ENCODE results near the gene XYLB. TPM values are rescaled to one million over a fixed set of nuclear protein-coding genes. Genes with fewer than 3 reads are reported as not detected.
A peak's percentile ranks its signal among the peaks of the same experiment; 100 is the strongest.
"Not testable (repeated sequence)": the region's sequence is repeated elsewhere in the genome, so short reads cannot be mapped to it uniquely, and the experiment has no call there.

XYLB gene
- 10 to 100 TPM in 2 of 4 donors, 1 to 10 TPM in 2; 9.3 to 11.0 (median 10.0) TPM for polyA plus RNA-seq (ENCODE audit: insufficient read length in 4 of 4)

DNA sequence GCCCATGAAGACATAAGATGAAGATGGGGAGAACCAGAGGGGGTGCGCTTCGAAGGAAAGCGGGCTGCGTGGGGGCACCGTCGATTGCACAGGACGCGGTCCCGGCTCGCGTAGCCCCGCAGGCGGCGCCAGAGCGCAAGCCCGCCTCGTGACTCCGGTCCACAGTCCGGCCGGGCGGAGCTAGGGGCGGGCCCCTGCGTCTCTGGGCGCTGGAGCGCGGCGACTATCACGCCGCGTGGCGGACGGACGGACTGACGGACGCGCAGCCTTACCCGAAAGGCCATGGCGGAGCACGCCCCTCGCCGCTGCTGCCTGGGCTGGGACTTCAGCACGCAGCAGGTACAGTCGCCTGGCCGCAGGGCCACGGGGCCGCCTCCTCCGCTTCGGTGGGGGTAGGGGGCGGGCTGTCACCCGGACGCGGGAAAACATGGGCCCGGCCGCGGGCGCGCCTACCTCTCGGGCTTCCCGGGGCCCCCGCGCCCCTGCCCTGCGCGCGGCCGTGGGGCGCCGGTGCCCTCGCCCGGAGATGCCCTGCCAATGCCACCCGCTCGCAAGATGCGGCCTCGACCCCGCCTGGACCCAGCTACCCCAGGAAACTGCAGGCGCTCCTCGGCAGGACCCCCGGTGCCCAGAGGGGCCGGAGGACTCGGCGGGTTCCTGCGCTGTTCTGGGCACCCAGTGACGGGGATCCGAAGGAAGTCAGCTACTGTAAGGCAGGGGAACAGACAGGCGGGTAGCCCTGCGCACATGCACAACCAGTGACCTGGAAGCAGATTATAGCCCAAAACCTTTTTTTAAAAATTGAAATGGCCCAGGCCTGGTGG is at the start of gene XYLB:
Gene XYLB, plus strand, starts transcription at position 199 of the 824 bp plus-strand sequence. Its CDS starts 84 bp downstream, at position 283.
- peak; percentile 48 to 76 (median 64) for DNase-seq (ENCODE audit: low read depth in 4 of 4, low spot score in 3 of 4)

DNA sequence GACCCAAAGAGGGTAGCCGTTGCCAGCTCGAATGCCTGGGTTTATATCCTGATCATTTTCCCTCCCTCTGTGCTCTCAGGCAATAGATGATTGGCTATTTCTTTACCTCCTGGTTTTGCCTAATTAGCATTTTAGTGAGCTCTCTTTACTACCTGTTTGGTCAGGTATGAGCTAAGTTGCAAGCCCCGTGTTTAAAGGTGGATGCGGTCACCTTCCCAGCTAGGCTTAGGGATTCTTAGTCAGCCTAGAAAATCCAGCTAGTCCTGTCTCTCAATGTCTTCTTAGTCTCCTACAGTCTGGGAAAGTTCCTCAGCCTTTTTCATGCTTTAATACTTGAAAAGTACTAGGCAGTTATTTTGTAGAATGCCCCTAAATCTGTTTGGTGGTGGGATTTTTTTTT is 49.5 kb upstream of the XYLB start:
- DNase-seq (ENCODE audit: low read depth in 4 of 4, low spot score in 3 of 4), result not testable (repeated sequence)

- DNase-seq (ENCODE audit: low read depth in 4 of 4, low spot score in 3 of 4), result no peak
These were observed 49.0 kb upstream of the XYLB start for GRCh38 chr3:38297537-38297936.

DNA sequence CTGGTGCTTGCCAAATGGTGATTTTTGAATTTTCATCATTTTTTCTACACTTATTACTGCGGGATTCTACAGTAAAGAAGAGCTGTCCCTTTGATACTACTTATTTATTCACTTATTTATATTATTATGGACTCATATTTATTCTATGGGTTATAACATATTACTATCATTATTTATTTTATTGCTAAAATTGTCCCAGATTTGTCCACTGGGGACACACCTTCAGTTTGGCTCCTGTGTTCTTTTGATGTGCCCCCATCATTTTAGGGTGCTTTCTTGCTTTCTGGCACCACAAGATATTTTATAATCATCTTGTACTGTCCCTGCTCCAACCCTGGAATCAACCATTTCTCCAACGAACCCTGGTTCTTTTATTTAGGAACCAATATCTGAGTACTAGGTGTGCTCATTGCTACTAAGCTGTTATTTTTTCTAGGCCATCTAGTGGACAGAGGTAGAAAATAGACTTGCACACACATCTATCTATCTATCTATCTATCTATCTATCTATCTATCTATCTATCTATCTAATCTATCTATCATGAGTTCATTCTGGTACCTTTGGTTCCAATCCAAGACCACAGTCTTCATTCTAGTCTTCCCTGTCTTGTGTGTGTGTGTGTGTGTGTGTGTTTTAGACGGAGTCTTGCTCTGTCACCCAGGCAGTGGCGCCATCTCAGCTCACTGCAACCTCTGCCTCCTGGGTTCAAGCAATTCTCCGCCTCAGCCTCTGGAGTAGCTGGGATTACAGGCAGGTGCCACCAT is 48.5 kb upstream of the XYLB start:
- DNase-seq (ENCODE audit: low read depth in 4 of 4, low spot score in 3 of 4), result no peak

- DNase-seq (ENCODE audit: low read depth in 4 of 4, low spot score in 3 of 4), result no peak
These were observed 39.6 kb upstream of the XYLB start for GRCh38 chr3:38306941-38307340.

- no peak for DNase-seq (ENCODE audit: low read depth in 4 of 4, low spot score in 3 of 4)
These were observed 39.0 kb upstream of the XYLB start for GRCh38 chr3:38307599-38307998.

GRCh38 chr3:38308456-38308855 is 38.1 kb upstream of the XYLB start:
- DNase-seq (ENCODE audit: low read depth in 4 of 4, low spot score in 3 of 4), result no peak

- DNase-seq (ENCODE audit: low read depth in 4 of 4, low spot score in 3 of 4), result no peak
These were observed 35.1 kb upstream of the XYLB start for GRCh38 chr3:38311476-38311875.

- DNase-seq (ENCODE audit: low read depth in 4 of 4, low spot score in 3 of 4), result no peak
These were observed 34.6 kb upstream of the XYLB start for GRCh38 chr3:38311941-38312340.

DNA sequence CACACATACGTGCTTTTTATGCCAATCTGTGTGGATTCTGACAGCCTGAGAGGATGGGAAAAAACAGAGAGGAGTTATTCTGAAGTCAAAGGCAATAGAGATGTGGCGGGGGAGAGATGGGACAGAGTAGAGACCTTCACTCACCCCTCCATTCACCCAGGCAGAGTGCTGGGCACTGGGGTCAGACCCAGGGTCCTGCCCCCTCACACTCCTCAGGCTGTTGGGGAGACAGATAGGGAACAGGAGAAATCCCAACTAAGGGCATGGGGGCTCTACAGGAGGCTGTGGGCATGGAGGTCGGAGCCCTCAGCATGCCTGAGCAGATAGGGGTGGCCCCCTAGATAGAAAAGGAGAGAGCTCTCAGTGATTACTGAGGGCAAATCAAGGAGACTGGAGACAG is 34.2 kb upstream of the XYLB start:
- no peak for DNase-seq (ENCODE audit: low read depth in 4 of 4, low spot score in 3 of 4)

- DNase-seq (ENCODE audit: low read depth in 4 of 4, low spot score in 3 of 4), result no peak
These were observed 33.3 kb upstream of the XYLB start for GRCh38 chr3:38313263-38313662.

GRCh38 chr3:38313695-38314094 is 32.9 kb upstream of the XYLB start:
- no peak for DNase-seq (ENCODE audit: low read depth in 4 of 4, low spot score in 3 of 4)

DNA sequence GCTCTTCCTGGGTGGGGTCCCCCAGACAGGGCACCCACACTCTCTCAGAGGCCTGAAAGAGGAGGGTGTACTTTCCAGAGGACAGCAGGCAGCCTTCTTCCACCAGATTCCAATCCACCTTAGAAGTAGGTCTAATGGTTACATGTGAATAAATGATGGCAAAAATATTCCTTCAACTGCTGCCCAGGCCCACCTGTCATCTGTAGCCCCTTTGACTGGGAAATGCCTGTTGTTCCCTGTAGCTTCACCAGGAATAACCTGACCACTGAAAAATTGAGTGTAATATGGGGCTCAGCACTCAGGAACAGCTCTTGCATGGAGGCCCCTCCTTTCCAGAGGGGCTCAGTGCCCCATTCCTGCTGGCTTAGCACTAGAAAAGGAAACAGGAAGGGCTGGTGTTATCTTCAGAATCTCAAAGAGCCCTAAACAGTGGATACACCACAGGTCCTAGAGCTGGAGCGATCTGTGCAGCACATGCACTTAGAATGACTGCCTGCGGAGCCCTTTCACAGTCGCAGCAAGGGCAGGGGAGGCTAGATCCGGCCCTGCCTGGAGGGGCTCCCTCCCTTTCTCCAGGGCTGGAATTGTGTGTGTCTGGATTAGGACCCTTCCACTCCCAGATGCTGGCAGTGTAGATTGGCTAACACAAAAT is 32.3 kb upstream of the XYLB start:
- no peak for DNase-seq (ENCODE audit: low read depth in 4 of 4, low spot score in 3 of 4)

DNA sequence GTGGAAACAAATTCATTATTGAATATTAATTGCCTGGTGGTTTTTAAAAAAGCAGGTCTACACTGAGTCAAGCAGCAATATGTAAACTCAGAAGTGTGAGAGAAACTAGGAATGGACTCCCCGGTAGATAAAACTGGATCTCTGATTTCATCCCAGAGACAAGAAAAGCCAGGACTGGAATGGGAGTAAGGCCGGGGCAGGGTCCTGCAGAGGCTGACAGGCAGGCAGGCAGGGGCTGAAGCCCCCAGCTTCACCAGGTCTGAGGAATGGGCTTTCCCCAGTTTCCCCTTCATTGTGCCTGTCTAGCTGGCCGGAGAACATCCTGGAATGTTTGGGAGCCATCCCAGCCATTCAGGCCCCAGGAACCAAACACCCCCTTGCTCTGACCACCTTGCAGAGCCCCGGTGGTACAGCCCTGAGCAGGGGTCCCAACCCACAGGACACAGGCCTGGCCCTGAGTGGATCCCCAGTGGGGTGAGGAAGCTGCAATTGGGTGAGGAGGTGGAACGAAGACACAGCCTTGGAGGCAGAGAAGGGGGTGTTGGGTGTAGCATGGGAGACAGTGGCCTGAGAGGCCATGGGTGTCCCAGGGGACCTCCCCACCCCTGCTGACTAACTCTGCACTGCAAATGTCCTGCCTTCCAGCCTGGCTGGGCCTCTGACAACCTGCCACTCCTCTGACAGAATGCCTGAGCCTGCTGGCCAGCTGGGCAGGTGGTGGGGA is 31.7 kb upstream of the XYLB start:
- no peak for DNase-seq (ENCODE audit: low read depth in 4 of 4, low spot score in 3 of 4)

DNA sequence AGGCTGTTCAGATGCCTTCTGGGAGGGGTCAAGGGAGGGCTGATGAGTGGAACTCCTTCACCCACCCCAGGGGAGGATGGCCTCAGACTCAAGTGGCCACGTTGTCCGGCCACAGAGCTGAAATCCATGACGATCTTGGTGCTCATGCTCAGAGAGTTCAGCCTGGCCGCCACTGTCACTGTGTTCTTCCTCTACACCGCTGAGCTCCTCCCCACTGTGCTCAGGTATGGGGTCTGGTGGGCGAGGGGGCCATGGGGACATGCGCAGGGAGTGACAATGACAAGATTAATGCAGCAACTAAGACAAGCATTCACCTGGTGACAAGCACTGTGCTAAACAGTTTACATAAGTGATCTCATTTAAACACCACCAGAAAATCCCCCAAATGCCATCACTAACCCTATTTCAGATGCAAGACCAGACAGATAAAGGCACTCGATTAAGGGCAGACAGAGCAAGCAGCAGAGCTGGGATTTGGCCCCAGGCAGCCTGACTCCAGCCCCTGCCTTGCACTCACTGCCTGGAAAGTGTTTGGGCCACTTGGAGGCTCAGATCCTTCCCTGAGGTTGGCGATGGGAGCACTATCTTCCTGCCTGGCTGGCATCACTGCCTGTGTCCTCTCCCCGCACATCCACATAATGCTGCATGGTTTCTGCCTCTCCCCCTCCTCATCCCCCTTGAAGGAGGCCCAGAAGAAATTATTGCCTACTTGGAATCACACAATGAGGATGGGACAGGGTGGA is 30.9 kb upstream of the XYLB start:
- DNase-seq (ENCODE audit: low read depth in 4 of 4, low spot score in 3 of 4), result no peak

GRCh38 chr3:38316356-38317191 is 30.0 kb upstream of the XYLB start:
- DNase-seq (ENCODE audit: low read depth in 4 of 4, low spot score in 3 of 4), result no peak

DNA sequence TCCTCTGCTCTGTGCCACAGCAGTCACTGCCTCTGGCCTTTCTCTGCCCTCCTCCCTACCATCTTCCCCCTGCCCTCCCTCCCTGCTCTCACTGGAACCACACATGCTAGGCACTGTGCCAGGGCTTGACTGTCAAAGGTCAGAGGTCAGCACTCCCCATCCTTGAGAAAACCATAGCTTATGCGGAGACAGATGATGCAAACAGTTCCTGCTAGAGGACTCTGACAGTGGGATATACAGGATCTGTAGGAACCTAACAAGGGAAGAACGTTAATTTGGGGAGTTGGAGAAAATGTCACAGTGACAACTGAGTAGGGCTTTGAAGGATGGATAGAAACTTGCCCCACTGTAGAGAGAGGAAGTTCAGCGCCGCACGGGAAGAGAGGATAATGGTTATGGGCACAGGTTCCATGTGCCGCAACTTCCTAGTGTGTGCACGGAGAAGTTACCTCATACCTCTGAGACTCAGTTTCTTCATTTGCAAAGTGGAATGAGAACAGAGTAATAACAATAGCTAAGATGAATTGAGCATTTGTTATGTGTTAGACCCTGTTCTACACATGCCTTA is 29.3 kb upstream of the XYLB start:
- DNase-seq (ENCODE audit: low read depth in 4 of 4, low spot score in 3 of 4), result no peak

GRCh38 chr3:38318766-38319671 is 27.6 kb upstream of the XYLB start:
- DNase-seq (ENCODE audit: low read depth in 4 of 4, low spot score in 3 of 4), result no peak

Measured in right renal pelvis (tissue), 4 donors.